Right lobe of liver (tissue), 6 donors: Measurements from ENCODE around the gene TTC28. TPM values are rescaled to one million over a fixed set of nuclear protein-coding genes. Genes with fewer than 3 reads are reported as not detected.

Experiments used
- ATAC-seq, 4 donors: fragments of 200-7000 bp; cut with Tn5 transposase; one replicate each; pipeline ENCODE4 v1.9.1; 2020; ENCODE audit warnings: mild to moderate bottlenecking in 4 of 4, moderate library complexity in 4 of 4
- DNase-seq, 3 donors: peaks; one replicate each; pipeline ENCODE4 v3.0.0-alpha.2; 2020
- H3K27ac ChIP-seq, 3 donors: fragments of 200-600 bp; one replicate each; pipeline ENCODE4 v1.8.0; 2022
- H3K27me3 ChIP-seq, 2 donors: fragments of 200-600 bp; one replicate each; pipeline ENCODE4 v1.8.0; 2022
- H3K36me3 ChIP-seq, 4 donors: fragments of 200-600 bp; sonication (generic) in 1 of 4; one replicate each; pipeline versions ENCODE4 v1.5.1 to v1.8.0; 2017 to 2022; ENCODE audit warnings: control low read depth in 1 of 4
- H3K4me1 ChIP-seq, 4 donors: fragments of 200-600 bp; sonication (generic) in 1 of 4; one replicate each; pipeline versions ENCODE4 v1.5.1 to v1.8.0; 2017 to 2022; ENCODE audit warnings: control low read depth in 1 of 4
- H3K4me3 ChIP-seq, 3 donors: fragments of 200-600 bp; one replicate each; pipeline ENCODE4 v1.8.0; 2022
- H3K9me3 ChIP-seq, 4 donors: fragments of 200-600 bp; sonication (generic) in 1 of 4; one replicate each; pipeline versions ENCODE4 v1.5.1 to v1.8.0; 2017 to 2022; ENCODE audit warnings: control low read depth in 1 of 4
- POLR2A ChIP-seq: fragments of 450-650 bp; IDR thresholded peaks from one replicate; pipeline ENCODE4 v1.6.1; 2017; ENCODE audit warnings: antibody characterized with exemption, mild to moderate bottlenecking
- WGBS: methylation state at CpG from one replicate; pipeline ENCODE4 v1.1.6; 2018; ENCODE audit warnings: low coverage, low lambda C conversion rate; ENCODE audit not compliant: insufficient coverage; ENCODE audit errors: missing lambda C conversion rate; 5-methylcytosine and 5-hydroxymethylcytosine counted together
- intact Hi-C, 2 donors: fragments of 100-400 bp; cut with DNase I; formaldehyde crosslinking; loops; one replicate each; pipeline versions ENCODE4 v1.11.2 to v1.14.1; 2022
- total RNA-seq, 6 experiments: library from RNA; depleted of rRNA in 2 of 6; stranded (reverse); fragments of >200 nt in 2 of 6; fragmentation: NEBNext Ultra II Directional in 3 of 6; extraction: Animal tissue kit (Norgen Biotek cat#: 25700) in 3 of 6; gene quantifications; one replicate each; pipeline versions ENCODE4 v1.1.0 to v1.2.4, GENCODE V29; 2016 to 2023
- TF ChIP-seq, protein P1 (sequence below), 4 donors: fragments of 200-600 bp in 3 of 4; fragments of 450-650 bp in 1 of 4; IDR thresholded peaks; one replicate each; pipeline versions ENCODE4 v1.5.1 to v1.8.0; 2016 to 2022; ENCODE audit warnings: antibody characterized with exemption in 4 of 4, mild to moderate bottlenecking in 2 of 4
- donor health status: DM: no; HTN: yes; CAD: no.
- donor health status: DM: no; HTN: no; CAD: no.
- donor health status: DM: no; HTN: no; CAD: no.
- donor health status: DM: no; HTN: yes; CAD: no.
- donor health status: DM: no; HTN: yes; CAD: no.

The TTC28 gene
- total RNA-seq, 6 experiments from 2014 or later: 9.4 to 38.3 (median 15.0) TPM

DNA sequence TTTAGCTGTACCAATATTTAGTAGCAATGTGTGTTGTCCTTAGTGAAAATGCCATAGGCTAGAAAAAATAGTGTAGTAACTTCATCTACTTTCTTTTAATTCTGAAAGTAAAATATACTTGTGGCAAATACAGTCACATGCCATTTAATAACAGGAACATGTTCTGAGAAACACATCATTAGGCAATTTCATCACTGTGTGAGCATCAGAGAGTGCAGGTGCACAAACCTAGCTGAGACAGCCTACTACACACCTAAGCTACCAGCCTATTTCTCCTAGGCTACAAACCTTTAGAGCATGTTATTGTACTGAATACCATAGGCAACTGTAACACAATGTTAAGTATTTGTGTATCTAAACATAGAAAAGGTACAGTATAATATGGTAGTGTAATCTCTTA lies 633.5 kb downstream of the TTC28 start:
- DNase-seq (no peak), ATAC-seq (no peak)
- H3K27me3 ChIP-seq: no peaks in the 10 kb centered on the region
- no peaks in the 10 kb centered on the region for H3K9me3 ChIP-seq
- H3K4me3 ChIP-seq: no peak overlapping the region
- no peaks in the 10 kb centered on the region for H3K4me1 ChIP-seq
- H3K27ac ChIP-seq: no peak overlapping the region
- TF ChIP-seq POLR2A: no peak
- TF ChIP-seq, protein P1, sequence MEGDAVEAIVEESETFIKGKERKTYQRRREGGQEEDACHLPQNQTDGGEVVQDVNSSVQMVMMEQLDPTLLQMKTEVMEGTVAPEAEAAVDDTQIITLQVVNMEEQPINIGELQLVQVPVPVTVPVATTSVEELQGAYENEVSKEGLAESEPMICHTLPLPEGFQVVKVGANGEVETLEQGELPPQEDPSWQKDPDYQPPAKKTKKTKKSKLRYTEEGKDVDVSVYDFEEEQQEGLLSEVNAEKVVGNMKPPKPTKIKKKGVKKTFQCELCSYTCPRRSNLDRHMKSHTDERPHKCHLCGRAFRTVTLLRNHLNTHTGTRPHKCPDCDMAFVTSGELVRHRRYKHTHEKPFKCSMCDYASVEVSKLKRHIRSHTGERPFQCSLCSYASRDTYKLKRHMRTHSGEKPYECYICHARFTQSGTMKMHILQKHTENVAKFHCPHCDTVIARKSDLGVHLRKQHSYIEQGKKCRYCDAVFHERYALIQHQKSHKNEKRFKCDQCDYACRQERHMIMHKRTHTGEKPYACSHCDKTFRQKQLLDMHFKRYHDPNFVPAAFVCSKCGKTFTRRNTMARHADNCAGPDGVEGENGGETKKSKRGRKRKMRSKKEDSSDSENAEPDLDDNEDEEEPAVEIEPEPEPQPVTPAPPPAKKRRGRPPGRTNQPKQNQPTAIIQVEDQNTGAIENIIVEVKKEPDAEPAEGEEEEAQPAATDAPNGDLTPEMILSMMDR (IDR thresholded peaks at IDR 0.05): no peak
- intact Hi-C loops: no loop called here
- no peaks in the 10 kb centered on the region for H3K36me3 ChIP-seq

DNA sequence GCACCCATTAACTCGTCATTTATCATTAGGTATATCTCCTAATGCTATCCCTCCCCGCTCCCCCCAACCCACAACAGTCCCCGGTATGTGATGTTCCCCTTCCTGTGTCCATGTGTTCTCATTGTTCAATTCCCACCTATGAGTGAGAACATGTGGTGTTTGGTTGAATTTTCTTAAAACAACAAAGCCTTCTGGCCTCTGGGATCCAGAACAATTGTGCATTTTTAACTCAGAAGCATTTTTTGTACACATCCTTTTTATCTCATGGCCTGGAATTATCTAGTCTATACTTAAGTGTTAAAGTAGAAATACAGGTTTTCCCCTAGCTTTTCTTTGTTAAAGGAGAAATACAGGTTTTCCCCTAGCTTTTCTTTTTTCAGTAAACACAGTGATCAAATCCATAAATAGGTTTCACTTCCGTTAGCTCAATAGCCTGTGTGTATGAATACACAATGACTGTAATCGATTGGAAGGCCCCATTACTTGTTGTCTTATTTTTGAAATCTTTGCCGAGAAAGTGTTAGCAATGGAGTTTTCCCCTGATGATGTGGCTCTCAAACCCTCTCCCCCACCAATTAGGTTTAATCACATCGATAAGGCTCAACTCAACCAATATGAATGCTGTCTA lies 635.0 kb downstream of the TTC28 start:
- DNase-seq: no peak
- H3K36me3 ChIP-seq: no peaks in the 10 kb centered on the region
- no peak for ATAC-seq
- 77% methylated on average over 7 of the region's 7 CpGs for WGBS
- no peak overlapping the region for H3K27ac ChIP-seq
- no peaks in the 10 kb centered on the region for H3K4me1 ChIP-seq
- TF ChIP-seq POLR2A: no peak
- TF ChIP-seq, protein P1 (IDR thresholded peaks at IDR 0.05): no peak
- intact Hi-C loops: no loop called here
- H3K4me3 ChIP-seq: no peak overlapping the region
- no peaks in the 10 kb centered on the region for H3K27me3 ChIP-seq
- no peaks in the 10 kb centered on the region for H3K9me3 ChIP-seq

DNA sequence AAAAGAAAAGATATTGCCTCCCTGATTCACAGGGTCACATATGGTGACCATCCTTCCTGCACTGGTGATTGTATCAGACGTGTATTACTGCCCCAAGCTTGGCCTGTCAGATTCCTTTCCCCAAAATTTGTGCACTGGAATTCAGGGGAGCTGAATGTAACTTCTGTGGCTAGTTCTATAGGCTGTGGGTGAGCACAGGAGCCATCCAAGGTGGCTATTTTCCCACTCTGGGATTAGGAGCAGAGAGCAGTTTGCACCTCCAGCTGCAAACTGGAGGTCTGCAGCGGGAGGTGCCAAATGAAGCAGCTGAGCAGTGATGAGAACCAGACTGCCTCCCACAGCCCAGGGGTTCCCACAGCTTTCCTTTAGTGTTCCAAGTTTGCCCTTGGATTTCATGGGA lies 636.4 kb downstream of the TTC28 start:
- WGBS: 82% methylated on average over 2 of the region's 2 CpGs
- Histone ChIP-seq H3K9me3 (no peaks in the 10 kb centered on the region), H3K36me3 (no peaks in the 10 kb centered on the region), H3K27me3 (no peaks in the 10 kb centered on the region), H3K4me1 (no peaks in the 10 kb centered on the region), H3K4me3 (no peak overlapping the region), H3K27ac (no peak overlapping the region)
- TF ChIP-seq, protein P1 (IDR thresholded peaks at IDR 0.05): no peak
- no peak for TF ChIP-seq POLR2A
- DNase-seq (no peak), ATAC-seq (no peak)
- intact Hi-C loops: no loop called here

DNA sequence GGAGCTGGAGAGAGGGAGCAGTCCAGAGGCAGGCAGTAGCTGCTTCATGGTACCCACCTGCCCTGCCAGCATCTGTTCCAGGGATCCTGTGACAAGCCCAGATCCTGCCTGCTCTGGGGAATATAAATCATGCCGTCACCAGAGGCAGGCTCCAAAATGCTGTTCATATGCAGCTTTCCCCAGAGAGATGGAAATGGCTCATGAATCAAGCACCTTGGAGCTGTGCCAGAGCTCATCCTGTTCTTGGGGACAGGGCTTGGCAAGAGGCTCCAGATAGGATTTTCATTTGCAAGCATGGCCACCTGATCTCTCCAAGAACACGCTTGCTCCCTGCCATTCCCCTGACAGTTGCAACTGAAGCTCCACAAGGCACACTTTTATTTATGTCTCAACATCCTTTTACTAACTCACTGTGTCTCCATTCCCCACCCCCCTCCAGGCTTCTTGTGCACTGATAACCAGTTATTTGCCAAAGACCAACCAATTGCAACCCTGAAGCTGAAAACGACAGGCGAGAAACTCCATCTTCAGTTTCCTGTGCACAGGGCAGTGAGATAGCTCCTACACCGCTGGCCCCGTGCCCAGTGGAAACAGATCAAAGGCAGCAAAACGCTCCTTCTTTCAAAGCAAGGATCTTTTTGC lies 644.8 kb downstream of the TTC28 start:
- Histone ChIP-seq H3K9me3 (no peaks in the 10 kb centered on the region), H3K4me1 (peaks cover 0 to 7% (median 0%) of the 10 kb centered on the region in 4 donors), H3K27ac (no peak overlapping the region), H3K36me3 (no peaks in the 10 kb centered on the region), H3K27me3 (no peaks in the 10 kb centered on the region), H3K4me3 (no peak overlapping the region)
- intact Hi-C loops: no loop called here
- DNase-seq: peak in 2 of 3 donors; percentile 63 to 68
- 49% methylated on average over 5 of the region's 7 CpGs for WGBS
- TF ChIP-seq, protein P1 (IDR thresholded peaks at IDR 0.05): no peak
- no peak for TF ChIP-seq POLR2A
- ATAC-seq: peak; percentile 54 to 78 (median 68)
